Body of pancreas (tissue), 4 donors: ENCODE measurements around the gene CPT2.

ENCODE experiments used
- CTCF ChIP-seq, 7 experiments: fragments of 450-650 bp in 4 of 7; fragments of 200-600 bp in 3 of 7; sonication (generic) in 3 of 7; IDR thresholded peaks; one replicate each; pipeline ENCODE4 v1.5.1; 2016 to 2019; ENCODE audit warnings: antibody characterized with exemption in 7 of 7
- POLR2A ChIP-seq, 3 donors: fragments of 450-650 bp; IDR thresholded peaks; one replicate each; pipeline ENCODE4 v1.6.1; 2016; ENCODE audit warnings: antibody characterized with exemption in 3 of 3, mild to moderate bottlenecking in 2 of 3

- TF ChIP-seq CTCF (IDR thresholded peaks at IDR 0.05) (no peak), POLR2A (IDR thresholded peaks at IDR 0.05) (no peak)
Measured at GRCh38 chr1:53255031-53255430, 58.4 kb downstream of the CPT2 start.
